Activated naive CD8-positive, alpha-beta T cell treated with anti-CD3 and anti-CD28 coated beads, Interleukin-2, amount 10 ng/mL, durations not matched to agents 7 days and 5 days (primary cell): Measurements from ENCODE around the gene KLHL12. TPM values are rescaled to one million over a fixed set of nuclear protein-coding genes. Genes with fewer than 3 reads are reported as not detected.

Experiments used
- ATAC-seq: fragments of 150-1000 bp; cut with Tn5 transposase; one replicate; pipeline ENCODE4 v1.10.0; 2021; ENCODE audit warnings: low read depth, moderate library complexity
- POLR2A ChIA-PET: fragments of 350-600 bp; sonication (Branson Sonifier 250); formaldehyde crosslinking; loops from one replicate; lab custom pipeline; 2021; ENCODE audit warnings: antibody characterized with exemption; lab: Charles Lee
- DNase-seq: peaks from one replicate; pipeline ENCODE4 v3.0.0; 2021
- H3K27ac Mint-ChIP-seq: one replicate; pipeline ENCODE4 v1.8.0; 2022; ENCODE audit warnings: mild to moderate bottlenecking, mixed read lengths
- H3K27me3 Mint-ChIP-seq: one replicate; pipeline ENCODE4 v1.8.0; 2022; ENCODE audit warnings: mild to moderate bottlenecking, moderate library complexity, mixed read lengths
- H3K36me3 Mint-ChIP-seq: one replicate; pipeline ENCODE4 v1.8.0; 2021; ENCODE audit warnings: mild to moderate bottlenecking, mixed read lengths
- H3K4me1 Mint-ChIP-seq: one replicate; pipeline ENCODE4 v1.8.0; 2021; ENCODE audit warnings: mixed read lengths
- H3K4me3 Mint-ChIP-seq: one replicate; pipeline ENCODE4 v1.8.0; 2022; ENCODE audit warnings: mild to moderate bottlenecking, moderate library complexity, mixed read lengths
- H3K9me3 Mint-ChIP-seq: one replicate; pipeline ENCODE4 v1.8.0; 2021; ENCODE audit warnings: mixed read lengths
- total RNA-seq, 2 experiments: library from RNA; stranded (reverse); gene quantifications; one replicate each; pipeline ENCODE4 v1.2.3, GENCODE V29; 2021

KLHL12 gene
- total RNA-seq, 2 experiments from 2014 or later, result 30.1 to 30.5 TPM

DNA sequence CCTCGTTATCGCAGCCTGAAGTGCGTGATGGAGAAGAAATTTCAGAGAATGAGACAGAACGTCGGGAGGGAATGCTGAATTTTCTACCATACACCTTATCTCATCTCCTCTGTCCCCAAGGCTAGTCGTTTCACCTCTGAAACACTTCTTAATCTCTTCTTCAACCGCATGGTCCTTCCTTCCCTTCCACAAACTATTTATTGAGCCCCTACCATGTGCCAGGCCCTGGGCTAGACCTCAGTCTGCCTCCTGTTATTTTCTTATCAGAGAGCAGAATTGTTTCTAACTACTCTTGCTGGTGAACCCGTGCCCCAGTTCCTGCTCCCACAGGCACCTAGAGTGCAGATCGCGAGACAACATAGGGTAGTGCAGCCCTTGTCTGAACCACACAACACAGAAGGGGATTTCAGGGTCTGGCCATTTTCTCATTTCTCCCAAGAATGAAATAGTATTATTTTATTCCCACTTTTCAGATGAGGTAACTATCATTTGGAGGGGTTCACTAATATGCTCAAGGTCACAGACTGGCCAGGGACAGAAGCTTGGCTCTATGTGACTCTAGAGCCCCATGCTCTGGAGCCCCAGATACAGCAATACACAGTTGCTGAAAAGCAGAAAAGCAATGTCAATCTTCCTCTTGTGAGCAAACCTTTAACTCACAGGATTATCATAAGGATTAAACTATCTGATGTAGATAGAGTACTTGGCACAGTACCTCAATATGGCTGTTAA is 31.7 kb upstream of the KLHL12 start:
- Mint-ChIP-seq H3K9me3 (no peaks in the 10 kb centered on the region), H3K4me1 (peaks cover 25% of the 10 kb centered on the region), H3K27ac (peak overlapping the region; percentile 83), H3K36me3 (peaks cover 5% of the 10 kb centered on the region), H3K27me3 (no peaks in the 10 kb centered on the region), H3K4me3 (peak overlapping the region; percentile 89)
- no peak for DNase-seq
- POLR2A ChIA-PET, result interaction anchor here (1.7 kb wide), 1 partner anchor 9 kb away, joined by 9 read pairs; no protein-coding TSS in a partner anchor
- ATAC-seq, result peak; percentile 7

DNA sequence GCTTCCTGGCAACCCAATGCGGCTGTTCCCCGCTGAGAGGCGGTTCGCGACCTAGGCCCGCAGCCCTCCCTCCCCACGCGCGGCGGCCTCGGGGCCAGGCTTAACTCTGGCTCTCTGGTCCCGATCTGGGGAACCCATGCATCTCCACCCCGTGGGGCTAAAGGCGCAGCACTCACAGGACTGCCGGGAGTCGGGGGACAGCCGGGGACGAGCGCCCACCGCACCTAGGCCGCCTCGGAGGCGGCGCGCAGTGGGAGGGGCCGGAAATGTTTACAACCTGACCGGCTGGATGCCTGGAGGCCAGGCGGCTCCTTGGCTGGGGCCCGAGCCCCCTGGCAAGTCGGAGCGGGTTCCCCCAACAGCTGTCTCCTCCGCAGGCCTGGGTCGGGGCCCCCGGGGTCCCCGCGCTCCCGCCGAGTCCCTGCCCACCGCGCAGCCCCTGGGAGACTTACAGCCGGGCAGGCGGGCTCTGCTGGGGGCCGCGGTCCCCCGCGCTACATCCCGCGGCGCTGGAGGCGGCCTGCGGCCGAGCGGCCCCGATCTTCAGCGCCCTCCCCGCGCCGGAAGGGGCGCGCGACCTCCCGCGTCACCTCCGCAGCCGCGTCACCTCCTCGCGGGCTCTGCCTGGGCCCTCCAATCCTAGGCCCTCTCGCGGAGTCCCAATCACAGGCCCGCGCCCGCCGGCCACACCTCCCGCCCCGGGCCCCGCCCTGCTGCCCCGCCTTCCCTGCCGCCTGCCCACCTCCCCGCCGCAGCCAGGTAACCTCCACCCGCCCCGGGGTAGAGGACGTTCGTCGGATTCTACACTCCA is 30.9 kb upstream of the KLHL12 start, which contains the start of gene ADIPOR1:
Gene ADIPOR1 (minus strand): TSS at position 580 of the 811 bp plus-strand sequence. CDS start 7,242 bp downstream, outside the sequence.
- POLR2A ChIA-PET, result no interaction called here

DNA sequence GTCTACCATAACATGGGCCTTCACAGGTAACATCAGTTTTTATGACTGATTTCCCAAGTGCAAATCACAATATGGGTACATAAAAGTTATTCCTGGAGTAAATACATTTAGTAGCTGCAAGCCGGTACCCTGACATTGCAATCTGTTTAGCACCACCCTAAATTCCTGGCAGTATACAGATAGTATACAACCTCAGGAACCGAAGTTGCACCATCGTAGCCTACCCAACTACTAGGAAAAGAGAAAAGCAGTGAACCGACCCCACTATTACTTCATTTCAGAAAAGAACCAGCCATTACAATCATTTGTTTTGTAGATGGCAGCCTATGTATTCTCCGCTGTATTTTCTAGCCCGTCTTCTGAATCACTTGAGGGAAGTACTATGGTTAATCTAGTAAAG is 29.9 kb upstream of the KLHL12 start:
- DNase-seq (no peak), ATAC-seq (no peak)
- H3K36me3 Mint-ChIP-seq, result peaks cover 4% of the 10 kb centered on the region
- H3K9me3 Mint-ChIP-seq, result no peaks in the 10 kb centered on the region
- H3K4me3 Mint-ChIP-seq, result peak overlapping the region; percentile 89
- POLR2A ChIA-PET, result no interaction called here
- H3K27ac Mint-ChIP-seq, result peak overlapping the region; percentile 85
- H3K27me3 Mint-ChIP-seq, result no peaks in the 10 kb centered on the region
- peaks cover 39% of the 10 kb centered on the region for H3K4me1 Mint-ChIP-seq

More for the DNA sequence above, 30.9 kb upstream of the KLHL12 start, which contains the start of gene ADIPOR1:
- Mint-ChIP-seq H3K4me3 (peak within 1 kb of the TSS; percentile 89), H3K27me3 (no peaks in the 10 kb centered on the region), H3K27ac (peak within 1 kb of the TSS; percentile 85), H3K36me3 (peaks cover 5% of the 10 kb centered on the region), H3K9me3 (no peaks in the 10 kb centered on the region), H3K4me1 (peaks cover 31% of the 10 kb centered on the region)
- DNase-seq (peak; percentile 96), ATAC-seq (peak; percentile 97)

DNA sequence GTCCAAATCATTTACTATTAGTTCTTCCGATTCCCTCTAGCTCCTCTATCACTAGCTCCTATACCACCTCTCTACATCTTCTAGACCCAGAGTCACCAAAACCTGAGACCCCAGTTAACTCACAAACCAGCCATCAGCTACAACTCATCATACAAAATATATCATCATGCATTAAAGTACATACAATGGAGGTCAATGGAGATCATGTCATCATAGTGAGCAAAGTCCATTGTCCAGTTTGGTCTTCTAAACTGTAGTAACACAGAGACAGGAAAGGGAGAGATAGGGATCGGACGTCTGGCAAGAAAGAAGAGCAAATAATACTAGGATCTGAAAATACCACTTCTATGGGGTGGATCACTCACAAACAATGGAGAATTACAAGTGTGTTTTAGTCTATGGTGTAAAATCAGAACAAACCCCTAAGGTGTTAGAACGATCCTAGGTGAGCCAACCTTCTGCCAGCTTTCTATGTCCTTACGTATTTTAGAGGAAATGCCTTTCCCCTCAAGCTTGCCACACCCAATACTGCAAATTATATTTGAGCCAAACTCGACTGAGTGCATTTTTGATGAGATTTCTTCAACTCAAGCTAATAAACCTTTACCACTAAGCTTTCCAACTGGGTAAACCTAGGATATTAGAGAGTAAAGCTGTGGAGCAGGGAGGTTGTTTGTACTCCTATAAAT is 27.2 kb upstream of the KLHL12 start:
- peak overlapping the region; percentile 18 for H3K27ac Mint-ChIP-seq
- H3K36me3 Mint-ChIP-seq, result peaks cover 3% of the 10 kb centered on the region
- DNase-seq, result no peak
- peaks cover 45% of the 10 kb centered on the region for H3K4me1 Mint-ChIP-seq
- no peak overlapping the region for H3K4me3 Mint-ChIP-seq
- ATAC-seq, result no peak
- no peaks in the 10 kb centered on the region for H3K9me3 Mint-ChIP-seq
- H3K27me3 Mint-ChIP-seq, result no peaks in the 10 kb centered on the region
- POLR2A ChIA-PET, result interaction anchor here (1.0 kb wide), 1 partner anchor 53 kb away, joined by 3 read pairs; the partner anchor contains the start of gene TMEM183A

DNA sequence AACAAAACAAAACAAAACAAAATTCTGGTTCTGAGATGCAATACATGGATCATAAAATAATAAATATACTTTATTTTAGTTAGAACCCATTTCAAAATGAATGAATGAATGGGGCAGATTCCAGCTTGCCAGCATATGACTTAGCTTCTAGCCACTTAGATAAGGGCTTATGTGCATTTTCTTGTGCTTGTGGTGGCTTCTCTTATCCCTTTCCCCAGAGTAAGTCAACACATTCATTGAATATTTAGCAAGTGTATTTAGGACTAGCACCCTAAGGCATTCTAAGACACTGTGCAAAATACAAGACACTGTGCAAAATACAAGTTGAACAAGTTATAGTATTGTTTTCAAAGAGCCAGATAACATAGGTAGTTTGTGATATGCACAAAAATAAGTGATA is 26.4 kb upstream of the KLHL12 start:
- peaks cover 39% of the 10 kb centered on the region for H3K4me1 Mint-ChIP-seq

DNA sequence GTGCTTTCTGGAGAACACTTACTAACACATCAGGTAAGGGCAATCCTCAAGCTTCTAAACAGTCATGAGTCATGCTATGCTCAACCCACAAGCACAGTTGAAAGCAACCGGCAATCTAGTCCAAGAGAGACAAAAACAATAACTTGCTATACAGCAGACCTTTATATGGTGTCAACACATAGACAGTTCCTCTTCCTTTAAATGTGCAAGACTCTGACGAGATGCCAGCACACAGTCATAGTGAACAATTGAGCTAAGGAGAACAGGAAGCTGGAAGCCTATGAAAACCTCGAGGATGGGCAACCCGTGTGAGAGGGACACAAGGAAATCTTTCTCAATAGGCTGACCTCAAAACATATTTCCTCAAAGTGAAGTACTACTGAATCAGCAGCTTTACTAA is 25.8 kb upstream of the KLHL12 start:
- DNase-seq (no peak), ATAC-seq (peak; percentile 68)
- no peaks in the 10 kb centered on the region for H3K27me3 Mint-ChIP-seq
- POLR2A ChIA-PET, result interaction anchor here (1.0 to 1.3 kb wide), 2 partner anchors 26 to 55 kb away, joined by 3 to 4 read pairs; partner anchors contain the start of genes KLHL12 and TMEM183A
- H3K4me1 Mint-ChIP-seq, result peaks cover 39% of the 10 kb centered on the region
- peaks cover 9% of the 10 kb centered on the region for H3K36me3 Mint-ChIP-seq
- no peak overlapping the region for H3K27ac Mint-ChIP-seq
- no peaks in the 10 kb centered on the region for H3K9me3 Mint-ChIP-seq
- H3K4me3 Mint-ChIP-seq, result no peak overlapping the region

More for the DNA sequence above, 26.4 kb upstream of the KLHL12 start:
- DNase-seq (no peak), ATAC-seq (no peak)
- Mint-ChIP-seq H3K27ac (no peak overlapping the region), H3K36me3 (peaks cover 3% of the 10 kb centered on the region), H3K27me3 (no peaks in the 10 kb centered on the region), H3K9me3 (no peaks in the 10 kb centered on the region), H3K4me3 (no peak overlapping the region)
- POLR2A ChIA-PET, result interaction anchor here (1.0 to 1.3 kb wide), 2 partner anchors 26 to 53 kb away, joined by 3 to 4 read pairs; partner anchors contain the start of genes KLHL12 and TMEM183A

DNA sequence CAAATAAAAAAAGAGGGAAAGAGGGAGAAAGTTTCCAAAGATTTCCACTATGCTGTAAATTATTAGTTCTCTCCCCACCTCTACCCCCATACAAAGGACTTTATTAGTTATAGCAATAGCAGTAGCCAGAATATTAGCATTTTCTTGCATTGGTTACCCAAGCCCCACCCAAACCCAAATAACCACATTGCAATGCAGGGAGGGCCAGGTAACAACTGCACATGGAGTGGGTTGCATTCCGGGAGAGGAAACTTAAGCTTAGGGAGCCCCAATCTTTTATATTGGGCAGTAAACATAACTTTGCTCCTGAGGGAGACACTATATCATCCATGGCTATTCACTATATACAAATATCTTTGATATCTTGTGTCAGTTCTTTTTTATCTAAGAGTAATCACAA is 25.1 kb upstream of the KLHL12 start:
- ATAC-seq, result no peak
- Mint-ChIP-seq H3K27ac (no peak overlapping the region), H3K27me3 (no peaks in the 10 kb centered on the region), H3K4me3 (no peak overlapping the region), H3K36me3 (peaks cover 10% of the 10 kb centered on the region), H3K9me3 (no peaks in the 10 kb centered on the region), H3K4me1 (peaks cover 35% of the 10 kb centered on the region)
- no peak for DNase-seq
- POLR2A ChIA-PET, result interaction anchor here (1.0 to 1.1 kb wide), 2 partner anchors 10 to 55 kb away, joined by 3 to 4 read pairs; partner anchors contain the start of gene TMEM183A

DNA sequence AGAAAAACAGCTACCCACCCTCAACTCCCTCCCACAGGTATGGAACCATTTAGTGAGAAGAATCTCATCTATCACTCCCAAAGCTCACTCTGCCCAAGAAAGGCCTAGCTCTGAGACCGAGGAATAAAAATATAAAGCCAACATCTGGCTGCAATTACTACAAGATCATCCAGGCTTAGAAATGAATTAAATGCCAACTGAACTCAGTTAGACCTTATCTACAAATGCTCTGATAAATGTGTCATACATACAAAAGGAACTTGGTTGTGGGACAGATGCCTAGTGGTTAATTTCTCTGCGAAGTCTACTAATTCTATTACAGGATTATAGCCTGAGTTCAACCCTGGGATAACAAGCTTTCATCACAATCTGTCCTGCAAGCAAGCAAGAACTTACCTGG is 24.4 kb upstream of the KLHL12 start:
- no peak overlapping the region for H3K4me3 Mint-ChIP-seq
- no peak for DNase-seq
- no peaks in the 10 kb centered on the region for H3K9me3 Mint-ChIP-seq
- H3K4me1 Mint-ChIP-seq, result peaks cover 30% of the 10 kb centered on the region
- POLR2A ChIA-PET, result interaction anchor here (1.1 to 1.3 kb wide), 2 partner anchors 9 to 24 kb away, joined by 3 to 4 read pairs; partner anchors contain the start of gene KLHL12
- ATAC-seq, result no peak
- H3K36me3 Mint-ChIP-seq, result peaks cover 10% of the 10 kb centered on the region
- H3K27ac Mint-ChIP-seq, result no peak overlapping the region
- no peaks in the 10 kb centered on the region for H3K27me3 Mint-ChIP-seq

DNA sequence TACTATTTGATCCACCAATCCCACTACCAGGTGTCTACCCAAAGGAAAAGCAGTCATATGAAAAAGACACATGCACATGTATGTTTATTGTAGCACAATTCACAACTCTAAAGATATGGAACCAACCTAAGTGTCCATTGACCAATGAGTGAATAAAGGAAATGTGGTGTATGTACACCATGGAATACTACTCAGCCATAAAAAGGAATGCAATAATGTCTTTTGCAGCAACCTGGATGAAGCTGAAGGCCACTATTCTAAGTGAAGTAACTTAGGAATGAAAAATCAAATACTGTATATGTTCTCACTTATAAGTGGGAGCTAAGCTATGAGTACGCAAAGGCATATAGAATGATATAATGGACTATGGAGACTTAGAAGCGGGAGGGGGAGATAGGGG is 18.4 kb upstream of the KLHL12 start:
- no peaks in the 10 kb centered on the region for H3K27me3 Mint-ChIP-seq
- H3K9me3 Mint-ChIP-seq, result no peaks in the 10 kb centered on the region
- peaks cover 34% of the 10 kb centered on the region for H3K36me3 Mint-ChIP-seq
- DNase-seq (no peak), ATAC-seq (no peak)
- POLR2A ChIA-PET, result interaction anchor here (1.2 kb wide), 1 partner anchor 17 kb away, joined by 3 read pairs; no protein-coding TSS in a partner anchor
- H3K4me3 Mint-ChIP-seq, result no peak overlapping the region
- H3K4me1 Mint-ChIP-seq, result peaks cover 2% of the 10 kb centered on the region
- no peak overlapping the region for H3K27ac Mint-ChIP-seq

DNA sequence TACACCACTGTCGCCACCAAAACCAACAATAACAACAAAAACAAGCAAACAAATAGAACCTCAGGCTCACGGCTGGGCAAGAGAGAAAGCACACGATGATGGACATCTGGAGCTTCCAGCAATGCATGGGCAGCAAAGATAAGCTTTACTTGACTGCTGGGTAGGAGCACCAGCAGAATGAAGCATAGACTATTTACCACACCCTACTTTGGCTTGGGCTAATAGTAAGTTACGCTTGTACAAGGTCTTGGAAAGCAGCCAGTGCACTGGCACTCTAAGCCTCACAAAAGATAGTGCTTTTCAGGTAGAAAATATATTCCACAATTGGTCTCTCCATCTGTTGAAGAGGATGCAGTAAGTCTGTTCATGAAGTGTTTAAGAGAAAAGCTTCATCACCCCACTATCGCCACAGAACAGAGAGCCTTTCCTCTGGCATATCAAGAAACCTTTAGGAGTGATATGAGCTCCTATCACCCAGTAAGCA is 17.4 kb upstream of the KLHL12 start:
- no peak overlapping the region for H3K4me3 Mint-ChIP-seq
- POLR2A ChIA-PET, result no interaction called here
- peaks cover 2% of the 10 kb centered on the region for H3K4me1 Mint-ChIP-seq
- DNase-seq (no peak), ATAC-seq (no peak)
- no peak overlapping the region for H3K27ac Mint-ChIP-seq
- H3K36me3 Mint-ChIP-seq, result peaks cover 35% of the 10 kb centered on the region
- no peaks in the 10 kb centered on the region for H3K9me3 Mint-ChIP-seq
- H3K27me3 Mint-ChIP-seq, result no peaks in the 10 kb centered on the region

DNA sequence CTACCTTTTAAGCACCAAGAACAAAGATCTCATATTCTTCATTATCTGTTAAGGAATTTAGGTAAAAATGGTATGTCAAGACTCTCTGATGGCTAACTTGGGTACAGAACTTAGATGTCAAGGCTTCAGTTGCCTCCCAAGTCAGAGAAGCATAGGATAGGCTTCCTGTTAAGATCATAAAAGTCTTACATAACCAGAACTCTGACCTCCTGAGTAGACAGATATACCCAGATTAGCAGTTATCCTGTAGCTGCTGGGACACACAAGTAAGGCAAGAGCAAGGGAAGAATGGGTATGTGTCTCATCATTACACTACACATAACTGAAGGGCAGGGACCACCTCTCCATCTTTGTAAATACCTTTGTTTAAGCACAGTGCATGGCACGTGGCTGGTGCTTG is 15.4 kb upstream of the KLHL12 start:
- DNase-seq, result no peak
- no peak for ATAC-seq
- Mint-ChIP-seq H3K27ac (no peak overlapping the region), H3K4me1 (peaks cover 2% of the 10 kb centered on the region), H3K9me3 (no peaks in the 10 kb centered on the region), H3K4me3 (no peak overlapping the region), H3K36me3 (peaks cover 30% of the 10 kb centered on the region), H3K27me3 (peaks cover under 1% of the 10 kb centered on the region)
- POLR2A ChIA-PET, result interaction anchor here (0.7 kb wide), 2 partner anchors 9 to 57 kb away, joined by 3 to 4 read pairs; no protein-coding TSS in a partner anchor

DNA sequence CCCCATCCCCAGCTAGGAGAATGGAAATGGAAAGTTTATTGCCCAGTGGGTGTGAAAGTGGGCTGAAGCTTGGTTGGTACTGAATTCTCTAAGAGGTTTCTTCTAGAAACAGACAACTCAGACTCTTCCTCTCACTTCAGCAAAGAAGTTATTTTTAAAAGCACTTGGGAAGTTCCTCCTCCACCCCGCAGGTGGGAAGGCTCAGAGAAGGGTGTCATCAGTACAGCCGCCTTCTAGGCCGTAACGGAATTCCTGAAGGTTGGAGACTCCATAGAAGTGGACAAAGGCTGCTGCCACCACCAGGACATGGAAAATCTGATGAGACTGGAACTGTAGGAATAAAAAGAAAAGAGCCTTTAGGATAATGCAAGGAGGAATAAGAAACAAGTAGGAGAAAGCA is 14.3 kb upstream of the KLHL12 start:
- POLR2A ChIA-PET, result no interaction called here
- no peaks in the 10 kb centered on the region for H3K9me3 Mint-ChIP-seq
- H3K27me3 Mint-ChIP-seq, result peaks cover 4% of the 10 kb centered on the region
- H3K4me1 Mint-ChIP-seq, result peaks cover 2% of the 10 kb centered on the region
- no peak overlapping the region for H3K4me3 Mint-ChIP-seq
- DNase-seq (no peak), ATAC-seq (no peak)
- peaks cover 28% of the 10 kb centered on the region for H3K36me3 Mint-ChIP-seq
- H3K27ac Mint-ChIP-seq, result no peak overlapping the region
